Naive B cell (primary cell): ENCODE measurements around the gene CD68. TPM values are rescaled to one million over a fixed set of nuclear protein-coding genes. Genes with fewer than 3 reads are reported as not detected.
"Not testable (repeated sequence)": the region's sequence is repeated elsewhere in the genome, so short reads cannot be mapped to it uniquely, and the experiment has no call there.

Experiments
- ATAC-seq, 2 donors: fragments of 150-1000 bp; cut with Tn5 transposase; 2 replicates each; pipeline ENCODE4 v1.10.0; 2021; ENCODE audit warnings: low read depth in 2 of 2, mild to moderate bottlenecking in 2 of 2, moderate library complexity in 2 of 2
- DNase-seq: peaks from one replicate; pipeline ENCODE4 v3.0.0; 2022
- H3K27ac Mint-ChIP-seq, 6 donors: one replicate each; pipeline ENCODE4 v1.8.0; 2020 to 2022; ENCODE audit warnings: mild to moderate bottlenecking in 6 of 6, mixed read lengths in 6 of 6, moderate library complexity in 5 of 6, inconsistent platforms in 2 of 6
- H3K27me3 Mint-ChIP-seq, 3 donors: one replicate each; pipeline ENCODE4 v1.8.0; 2021 to 2022; ENCODE audit warnings: mixed read lengths in 3 of 3, mild to moderate bottlenecking in 1 of 3
- H3K36me3 Mint-ChIP-seq, 2 donors: one replicate each; pipeline ENCODE4 v1.8.0; 2020 to 2022; ENCODE audit warnings: mixed read lengths in 2 of 2, inconsistent platforms in 1 of 2, mild to moderate bottlenecking in 1 of 2
- H3K4me1 Mint-ChIP-seq, 3 donors: one replicate each; pipeline ENCODE4 v1.8.0; 2020 to 2022; ENCODE audit warnings: mixed read lengths in 3 of 3, inconsistent platforms in 1 of 3, mild to moderate bottlenecking in 1 of 3, moderate library complexity in 1 of 3
- H3K4me3 Mint-ChIP-seq, 8 donors: one replicate each; pipeline ENCODE4 v1.8.0; 2020 to 2022; ENCODE audit warnings: mild to moderate bottlenecking in 8 of 8, mixed read lengths in 8 of 8, moderate library complexity in 8 of 8, inconsistent platforms in 2 of 8
- H3K9me3 Mint-ChIP-seq, 7 donors: one replicate each; pipeline ENCODE4 v1.8.0; 2020 to 2022; ENCODE audit warnings: mixed read lengths in 7 of 7, mild to moderate bottlenecking in 5 of 7, inconsistent platforms in 2 of 7, moderate library complexity in 1 of 7
- polyA plus RNA-seq, 6 donors: library from polyadenylated mRNA; unstranded; fragments of 300-500 nt; fragmentation: Illumina TruSeq; gene quantifications; one replicate each; pipeline ENCODE4 v1.2.3, GENCODE V29; 2021; ENCODE audit warnings: low read depth in 6 of 6

The CD68 gene
- polyA plus RNA-seq, 6 donors from 2014 or later = 3.3 to 7.4 (median 6.8) TPM

GRCh38 chr17:7620835-7621234 is 41.4 kb downstream of the CD68 start:
- DNase-seq (no peak), ATAC-seq (no peak)
- no peaks in the 10 kb centered on the region for H3K9me3 Mint-ChIP-seq
- no peaks in the 10 kb centered on the region for H3K36me3 Mint-ChIP-seq
- no peak overlapping the region for H3K27ac Mint-ChIP-seq
- H3K4me1 Mint-ChIP-seq = no peaks in the 10 kb centered on the region
- H3K27me3 Mint-ChIP-seq = peaks cover 0 to 4% (median 0%) of the 10 kb centered on the region in 3 donors
- no peak overlapping the region for H3K4me3 Mint-ChIP-seq

GRCh38 chr17:7623661-7624060 is 44.2 kb downstream of the CD68 start:
- no peak for DNase-seq
- no peak for ATAC-seq
- Mint-ChIP-seq H3K9me3 (no peaks in the 10 kb centered on the region), H3K4me3 (no peak overlapping the region), H3K27ac (peak overlapping the region in 1 of 6 donors; percentile 9), H3K36me3 (no peaks in the 10 kb centered on the region), H3K4me1 (peaks cover 11 to 17% (median 11%) of the 10 kb centered on the region in 3 donors), H3K27me3 (peaks cover 0 to 3% (median 0%) of the 10 kb centered on the region in 3 donors)

DNA sequence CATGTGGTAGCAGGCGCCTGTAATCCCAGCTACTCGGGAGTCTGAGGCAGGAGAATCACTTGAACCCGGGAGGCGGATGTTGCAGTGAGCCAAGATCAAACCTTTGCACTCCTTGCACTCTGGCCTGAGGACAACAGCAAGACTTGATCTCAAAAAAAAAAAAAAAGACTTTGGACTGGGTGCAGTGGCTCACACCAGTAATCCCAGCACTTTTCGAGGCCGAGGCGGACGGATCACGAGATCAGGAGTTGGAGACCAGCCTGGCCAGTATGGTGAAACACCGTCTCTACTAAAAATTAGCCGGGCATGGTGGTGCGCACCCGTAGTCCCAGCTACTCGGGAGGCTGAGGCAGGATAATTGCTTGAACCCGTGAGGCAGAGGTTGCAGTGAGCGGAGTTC is 46.3 kb downstream of the CD68 start:
- not testable (repeated sequence) for H3K9me3 Mint-ChIP-seq, H3K36me3 Mint-ChIP-seq, DNase-seq, ATAC-seq, H3K27me3 Mint-ChIP-seq
- Mint-ChIP-seq H3K4me3 (peak overlapping the region in 4 of 8 donors; percentile 13 to 82 (median 36)), H3K4me1 (peaks cover 11 to 17% (median 11%) of the 10 kb centered on the region in 3 donors), H3K27ac (peak overlapping the region in 2 of 6 donors; percentile 29 to 86)

GRCh38 chr17:7626307-7626706 is 46.9 kb downstream of the CD68 start:
- DNase-seq = no peak
- no peak for ATAC-seq
- H3K27ac Mint-ChIP-seq = peak overlapping the region in 4 of 6 donors; percentile 13 to 86 (median 67)
- no peaks in the 10 kb centered on the region for H3K9me3 Mint-ChIP-seq
- peak overlapping the region; percentile 84 to 97 (median 94) for H3K4me3 Mint-ChIP-seq
- no peaks in the 10 kb centered on the region for H3K36me3 Mint-ChIP-seq
- H3K27me3 Mint-ChIP-seq = no peaks in the 10 kb centered on the region
- peaks cover 11 to 17% (median 11%) of the 10 kb centered on the region in 3 donors for H3K4me1 Mint-ChIP-seq

DNA sequence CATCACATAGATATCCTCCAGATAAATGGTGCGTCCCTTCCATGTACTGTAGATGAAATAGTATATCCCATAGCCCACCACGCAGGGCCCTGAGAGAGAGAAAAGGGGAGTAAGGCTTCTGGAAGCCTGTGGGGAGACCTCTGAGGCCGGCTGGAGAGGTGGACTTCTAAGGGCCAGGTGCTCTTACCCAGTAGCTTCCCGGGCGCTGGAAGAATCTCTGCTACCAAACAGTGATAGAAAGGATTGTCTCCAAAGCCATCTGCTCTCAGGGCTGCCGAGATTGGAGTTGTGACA is 47.5 kb downstream of the CD68 start:
- Mint-ChIP-seq H3K4me3 (peak overlapping the region; percentile 84 to 97 (median 94)), H3K27ac (peak overlapping the region; percentile 77 to 97 (median 88)), H3K9me3 (no peaks in the 10 kb centered on the region), H3K36me3 (no peaks in the 10 kb centered on the region), H3K4me1 (peaks cover 11 to 17% (median 11%) of the 10 kb centered on the region in 3 donors), H3K27me3 (no peaks in the 10 kb centered on the region)
- ATAC-seq (no peak), DNase-seq (no peak)

- H3K4me1 Mint-ChIP-seq = peaks cover 11 to 17% (median 11%) of the 10 kb centered on the region in 3 donors
- H3K36me3 Mint-ChIP-seq = no peaks in the 10 kb centered on the region
- H3K27ac Mint-ChIP-seq = peak within 1 kb of the TSS; percentile 77 to 97 (median 88)
- peak; percentile 82 for DNase-seq
- peak; percentile 93 for ATAC-seq
- H3K9me3 Mint-ChIP-seq = no peaks in the 10 kb centered on the region
- peak within 1 kb of the TSS; percentile 84 to 97 (median 94) for H3K4me3 Mint-ChIP-seq
- H3K27me3 Mint-ChIP-seq = no peaks in the 10 kb centered on the region
Measured at GRCh38 chr17:7627250-7628121, 48.0 kb downstream of the CD68 start, which contains the start of gene SAT2. Gene SAT2 (minus strand): TSS chr17:7627821. CDS start chr17:7627635, 186 bp downstream.

GRCh38 chr17:7629939-7630571 is 50.6 kb downstream of the CD68 start, which contains the start of gene SHBG:
Gene SHBG (plus strand): TSS chr17:7630135. CDS start chr17:7630173, 38 bp downstream.
- ATAC-seq = no peak
- Mint-ChIP-seq H3K4me1 (peaks cover 11 to 17% (median 11%) of the 10 kb centered on the region in 3 donors), H3K9me3 (no peaks in the 10 kb centered on the region), H3K27me3 (peaks cover 0 to 6% (median 0%) of the 10 kb centered on the region in 3 donors), H3K36me3 (no peaks in the 10 kb centered on the region), H3K27ac (peak within 1 kb of the TSS in 3 of 6 donors; percentile 14 to 39 (median 16)), H3K4me3 (peak within 1 kb of the TSS in 6 of 8 donors; percentile 16 to 83 (median 44))
- DNase-seq = no peak

Other genes starting within 250 kb of the CD68 start
- 100 to 1,000 TPM; 117 to 177 (median 155) TPM for gene ACAP1, start 243.1 kb upstream of the CD68 start, polyA plus RNA-seq
- 10 to 100 TPM in 2 of 6 donors, 1 to 10 TPM in 4; 3.3 to 13.2 (median 8.3) TPM for gene KCTD11, start 227.5 kb upstream of the CD68 start, polyA plus RNA-seq
- gene TMEM95, start 224.5 kb upstream of the CD68 start, polyA plus RNA-seq = not detected
- gene TNK1, start 198.5 kb upstream of the CD68 start, polyA plus RNA-seq = 1 to 10 TPM; 1.2 to 4.2 (median 2.5) TPM
- gene PLSCR3, start 185.1 kb upstream of the CD68 start, polyA plus RNA-seq = 10 to 100 TPM; 43.1 to 73.4 (median 59.1) TPM
- gene TMEM256, start 175.5 kb upstream of the CD68 start, polyA plus RNA-seq = 10 to 100 TPM; 73.4 to 90.2 (median 81.3) TPM
- gene NLGN2, start 171.8 kb upstream of the CD68 start, polyA plus RNA-seq = not detected
- not detected for gene SPEM1, start 159.3 kb upstream of the CD68 start, polyA plus RNA-seq
- not detected for gene SPEM2, start 154.0 kb upstream of the CD68 start, polyA plus RNA-seq
- not detected for gene SPEM3, start 150.8 kb upstream of the CD68 start, polyA plus RNA-seq
- 10 to 100 TPM in 5 of 6 donors, 1 to 10 TPM in 1; 9.6 to 19.8 (median 13.5) TPM for gene TMEM102, start 144.2 kb upstream of the CD68 start, polyA plus RNA-seq
- under 1 TPM in 1 of 6 donors, not detected in 5; 0.16 TPM for gene FGF11, start 140.1 kb upstream of the CD68 start, polyA plus RNA-seq
- gene CHRNB1, start 134.6 kb upstream of the CD68 start, polyA plus RNA-seq = 10 to 100 TPM; 12.6 to 21.6 (median 15.6) TPM
- 10 to 100 TPM in 4 of 6 donors, 1 to 10 TPM in 2; 5.3 to 19.2 (median 10.5) TPM for gene ZBTB4, start 100.0 kb upstream of the CD68 start, polyA plus RNA-seq
- gene SLC35G6, start 98.2 kb upstream of the CD68 start, polyA plus RNA-seq = under 1 TPM in 2 of 6 donors, not detected in 4; 0.14 to 0.39 TPM
- gene POLR2A, start 95.3 kb upstream of the CD68 start, polyA plus RNA-seq = 10 to 100 TPM; 13.6 to 88.9 (median 47.1) TPM
- gene TNFSF12, start 30.6 kb upstream of the CD68 start, polyA plus RNA-seq = 10 to 100 TPM; 21.6 to 33.3 (median 28.0) TPM
- gene TNFSF13, start 20.9 kb upstream of the CD68 start, polyA plus RNA-seq = 10 to 100 TPM; 32.2 to 43.1 (median 38.5) TPM
- 10 to 100 TPM; 16.0 to 21.9 (median 18.2) TPM for gene SENP3, start 17.7 kb upstream of the CD68 start, polyA plus RNA-seq
- gene MPDU1, start 4.2 kb downstream of the CD68 start, polyA plus RNA-seq = 10 to 100 TPM; 27.8 to 59.7 (median 43.1) TPM
- gene SOX15, start 10.5 kb downstream of the CD68 start, polyA plus RNA-seq = not detected
- gene FXR2, start 35.3 kb downstream of the CD68 start, polyA plus RNA-seq = 10 to 100 TPM in 5 of 6 donors, 1 to 10 TPM in 1; 7.8 to 20.1 (median 12.5) TPM
- 10 to 100 TPM; 34.2 to 42.5 (median 35.9) TPM for gene SAT2, start 48.2 kb downstream of the CD68 start, polyA plus RNA-seq
- gene SHBG, start 50.5 kb downstream of the CD68 start, polyA plus RNA-seq = not detected
- under 1 TPM in 2 of 6 donors, not detected in 4; 0.08 to 0.21 TPM for gene ATP1B2, start 71.3 kb downstream of the CD68 start, polyA plus RNA-seq
- gene TP53, start 107.9 kb downstream of the CD68 start, polyA plus RNA-seq = 10 to 100 TPM; 25.2 to 53.9 (median 47.7) TPM
- gene WRAP53, start 108.8 kb downstream of the CD68 start, polyA plus RNA-seq = 10 to 100 TPM in 5 of 6 donors, 1 to 10 TPM in 1; 3.2 to 14.9 (median 12.9) TPM
- not detected for gene EFNB3, start 125.6 kb downstream of the CD68 start, polyA plus RNA-seq
- not detected for gene DNAH2, start 138.1 kb downstream of the CD68 start, polyA plus RNA-seq